Subcutaneous abdominal adipose tissue (tissue), 5 donors: ENCODE results near the gene SVIL.

Experiments
- H3K27ac ChIP-seq: one replicate; pipeline ENCODE4 v1.7.0; 2013; ENCODE audit warnings: low read depth, mild to moderate bottlenecking, inconsistent platforms, low read length, moderate library complexity
- H3K27me3 ChIP-seq, 5 donors: one replicate each; pipeline ENCODE4 v1.7.0; 2013; ENCODE audit warnings: low read length in 5 of 5, inconsistent platforms in 1 of 5; ENCODE audit not compliant: control insufficient read depth in 5 of 5, insufficient read depth in 4 of 5
- H3K36me3 ChIP-seq, 5 donors: one replicate each; pipeline ENCODE4 v1.7.0; 2013; ENCODE audit warnings: low read length in 5 of 5; ENCODE audit not compliant: control insufficient read depth in 5 of 5, insufficient read depth in 5 of 5
- H3K4me1 ChIP-seq, 5 donors: one replicate each; pipeline ENCODE4 v1.7.0; 2013; ENCODE audit warnings: low read length in 5 of 5, mild to moderate bottlenecking in 3 of 5, moderate library complexity in 1 of 5; ENCODE audit not compliant: control insufficient read depth in 5 of 5, insufficient read depth in 5 of 5
- H3K4me3 ChIP-seq, 5 donors: one replicate each; pipeline ENCODE4 v1.7.0; 2013; ENCODE audit warnings: low read length in 5 of 5, low read depth in 1 of 5
- H3K9ac ChIP-seq, 5 donors: one replicate each; pipeline ENCODE4 v1.7.0; 2013; ENCODE audit warnings: low read length in 5 of 5, mild to moderate bottlenecking in 4 of 5, moderate library complexity in 3 of 5
- H3K9me3 ChIP-seq, 5 donors: one replicate each; pipeline ENCODE4 v1.7.0; 2013; ENCODE audit warnings: low read length in 5 of 5; ENCODE audit not compliant: control insufficient read depth in 5 of 5
- donor health status: healthy.
- donor health status: healthy.
- donor health status: healthy.
- donor health status: healthy.
- donor health status: healthy.

Gene SVIL

DNA sequence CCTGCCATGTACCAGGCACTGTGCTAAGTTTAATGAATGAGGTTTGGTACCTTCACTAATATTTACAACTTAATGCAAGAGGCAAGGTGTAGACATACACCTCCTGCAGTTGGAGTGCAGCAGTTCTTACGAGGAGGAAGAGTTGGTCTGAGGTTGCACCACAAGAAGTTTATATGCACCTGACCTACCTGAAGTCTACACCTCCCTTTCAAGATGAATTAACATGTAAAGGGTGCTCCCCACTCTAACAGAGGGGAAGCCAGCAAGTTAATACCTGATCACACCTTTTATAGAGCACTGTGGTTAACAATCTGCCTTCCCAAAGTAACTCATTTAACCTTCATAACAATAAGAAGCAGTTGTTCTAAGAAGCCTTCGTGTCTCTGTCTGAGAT lies 225.9 kb downstream of the SVIL start:
- peak overlapping the region; percentile 82 for H3K27ac ChIP-seq
- H3K9ac ChIP-seq, result peak overlapping the region; percentile 74 to 93 (median 84)
- no peaks in the 10 kb centered on the region for H3K36me3 ChIP-seq

More for the DNA sequence above, 225.9 kb downstream of the SVIL start:
- no peaks in the 10 kb centered on the region for H3K27me3 ChIP-seq
- no peaks in the 10 kb centered on the region for H3K9me3 ChIP-seq
- H3K4me1 ChIP-seq, result peaks cover 0 to 40% (median 30%) of the 10 kb centered on the region in 5 donors
- peak overlapping the region; percentile 78 to 93 (median 88) for H3K4me3 ChIP-seq
